IPS-NIHi7 (cell line): ENCODE data around the gene NELL1.
"Not testable (repeated sequence)": the region's sequence is repeated elsewhere in the genome, so short reads cannot be mapped to it uniquely, and the experiment has no call there.

ENCODE experiments used
- DNase-seq: peaks from one replicate; pipeline ENCODE4 v3.0.0; 2012; ENCODE audit warnings: mixed read lengths; ENCODE audit errors: extremely low spot score

NELL1 gene

DNA sequence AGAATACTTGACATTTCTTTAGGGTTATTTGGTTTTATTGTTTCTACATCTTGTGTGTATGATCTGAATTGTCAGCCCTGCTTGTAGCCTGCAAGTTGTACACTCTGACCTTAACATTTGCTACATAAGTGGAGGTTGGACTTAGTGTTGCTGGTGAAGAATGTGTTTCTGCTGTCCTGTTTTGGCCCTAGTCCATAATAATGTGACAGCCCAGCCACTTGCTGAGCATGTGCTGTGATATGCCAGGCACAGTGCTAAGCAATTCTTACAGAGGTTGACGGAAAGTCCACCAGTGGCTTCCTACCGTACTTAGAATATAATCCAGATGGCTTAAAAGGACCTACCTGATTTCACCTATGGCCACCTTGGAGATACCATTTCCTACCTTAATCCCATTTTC is 526.6 kb downstream of the NELL1 start:
- no peak for DNase-seq

DNA sequence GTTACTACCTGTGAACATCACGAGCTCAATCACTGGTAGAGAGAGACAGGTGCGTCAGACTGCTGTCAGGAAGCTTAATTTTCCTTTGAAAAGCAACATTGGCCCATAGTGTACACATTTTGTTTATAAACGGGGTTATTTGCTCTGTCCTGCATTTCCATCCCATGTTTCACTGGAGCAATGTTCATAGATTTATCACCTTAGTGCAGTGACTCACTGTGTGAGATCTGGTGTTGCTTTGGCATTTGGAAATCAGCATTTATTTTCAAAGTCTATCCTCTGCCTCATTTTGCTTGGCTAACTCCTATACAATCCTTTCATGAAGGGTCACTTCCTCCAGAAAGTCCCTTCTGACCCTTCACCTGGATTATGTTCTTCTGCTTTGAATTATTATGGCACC is 529.1 kb downstream of the NELL1 start:
- DNase-seq = no peak

DNA sequence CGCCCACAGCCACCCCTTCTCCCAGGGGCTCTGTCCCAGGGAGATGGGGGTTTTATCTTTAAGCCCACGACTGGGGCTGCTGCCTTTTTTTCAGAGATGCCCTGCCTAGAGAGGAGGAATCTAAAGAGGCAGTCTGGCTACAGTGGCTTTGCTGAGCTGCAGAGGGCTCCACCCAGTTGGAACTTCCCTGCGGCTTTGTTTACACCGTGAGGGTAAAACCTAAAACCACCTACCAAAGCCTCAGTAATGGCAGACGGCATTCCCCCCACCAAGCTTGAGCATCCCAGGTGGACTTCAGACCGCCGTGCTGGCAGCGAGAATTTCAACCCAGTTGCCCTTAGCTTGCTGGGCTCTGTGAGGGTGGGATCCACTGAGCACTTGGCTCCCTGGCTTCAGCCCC is 535.8 kb downstream of the NELL1 start:
- DNase-seq = no peak

DNA sequence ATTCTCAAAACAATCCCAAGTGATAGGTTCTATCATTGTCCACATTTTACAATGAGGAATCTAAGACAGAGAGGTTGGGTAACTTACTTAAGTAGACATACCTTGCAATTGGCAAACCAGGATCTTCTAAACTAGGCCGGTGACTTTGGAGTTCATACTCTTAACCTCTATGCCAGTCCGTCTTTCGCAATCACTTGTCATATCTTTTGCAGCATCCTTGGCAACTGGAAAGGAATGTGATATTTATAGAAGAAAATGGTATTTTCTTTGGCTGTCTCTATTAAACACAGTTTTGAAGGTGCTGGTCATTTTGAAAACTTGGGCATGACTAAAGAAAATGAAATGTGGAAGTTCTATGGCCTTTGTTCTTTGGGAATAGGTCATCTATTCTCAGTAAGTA is 556.5 kb downstream of the NELL1 start:
- no peak for DNase-seq

DNA sequence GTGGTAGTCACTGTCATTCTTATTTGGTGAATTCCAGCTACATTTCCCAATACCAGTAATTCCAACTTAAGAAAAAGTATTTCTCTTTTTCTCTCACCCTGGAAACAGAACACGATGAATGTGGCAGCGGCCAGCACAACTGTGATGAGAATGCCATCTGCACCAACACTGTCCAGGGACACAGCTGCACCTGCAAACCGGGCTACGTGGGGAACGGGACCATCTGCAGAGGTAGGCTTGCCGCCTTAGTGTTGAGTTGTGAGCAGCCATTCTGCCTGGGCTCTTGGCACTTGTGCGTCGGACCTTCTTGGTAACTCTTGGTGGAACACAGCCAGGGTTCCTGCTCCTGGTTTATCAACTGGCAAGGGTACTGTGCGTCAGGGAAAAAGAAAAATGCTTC is 559.8 kb downstream of the NELL1 start:
- DNase-seq = no peak

DNA sequence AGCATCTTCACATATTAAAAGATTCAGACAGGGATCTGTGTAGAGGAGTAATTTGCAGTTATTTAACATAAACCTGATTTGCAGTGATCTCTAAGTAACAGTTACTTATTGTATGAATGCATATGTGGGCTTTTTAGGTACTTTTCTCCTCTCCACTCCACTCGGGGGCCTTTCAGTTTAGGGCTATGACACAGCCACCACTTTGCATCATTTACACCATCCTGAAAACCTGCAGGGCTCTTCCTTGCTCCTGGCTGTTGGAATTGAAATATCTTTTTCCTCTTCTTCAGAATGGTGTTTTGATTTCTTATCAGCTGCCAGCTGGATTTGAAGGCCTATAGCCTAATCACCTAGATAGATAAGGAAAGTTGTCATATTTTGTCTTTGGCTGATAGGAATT is 580.8 kb downstream of the NELL1 start:
- no peak for DNase-seq

DNA sequence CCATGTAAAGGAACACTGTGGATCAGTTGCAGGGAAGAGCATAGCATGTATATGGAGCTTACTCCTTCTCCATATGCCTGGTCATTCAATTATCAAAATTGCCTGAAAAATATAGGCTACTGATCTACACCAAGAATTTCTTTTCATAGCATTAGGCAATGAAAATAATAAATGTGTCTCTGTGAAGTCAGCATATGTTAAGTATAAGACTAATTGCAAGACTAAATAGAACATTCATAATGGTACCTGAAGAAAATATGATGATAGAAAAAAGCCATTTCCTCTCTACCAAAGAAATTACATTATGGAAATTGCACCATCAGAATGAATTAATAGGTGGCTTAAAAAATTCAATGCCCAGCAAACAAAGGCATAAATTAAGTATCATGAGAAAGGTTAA is 584.7 kb downstream of the NELL1 start:
- DNase-seq = no peak

DNA sequence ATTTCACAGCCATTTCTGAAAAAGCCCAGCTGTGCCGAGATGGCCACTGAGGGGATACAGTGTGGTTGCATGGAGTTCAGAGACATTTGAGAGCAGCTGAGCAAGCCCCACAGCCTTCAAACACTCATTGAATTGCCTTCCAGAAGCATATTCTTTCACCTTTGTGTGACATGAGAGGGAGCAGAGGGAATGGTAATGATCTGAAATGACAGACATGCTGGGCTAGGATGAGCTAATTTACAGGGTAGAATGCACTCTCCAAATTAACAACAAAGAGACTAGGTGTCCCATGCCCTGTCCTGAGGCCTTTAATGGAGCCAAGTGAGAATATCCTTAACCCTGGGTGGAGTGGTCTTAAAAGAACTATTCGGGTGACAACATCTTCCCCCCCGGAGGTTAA is 585.4 kb downstream of the NELL1 start:
- no peak for DNase-seq

DNA sequence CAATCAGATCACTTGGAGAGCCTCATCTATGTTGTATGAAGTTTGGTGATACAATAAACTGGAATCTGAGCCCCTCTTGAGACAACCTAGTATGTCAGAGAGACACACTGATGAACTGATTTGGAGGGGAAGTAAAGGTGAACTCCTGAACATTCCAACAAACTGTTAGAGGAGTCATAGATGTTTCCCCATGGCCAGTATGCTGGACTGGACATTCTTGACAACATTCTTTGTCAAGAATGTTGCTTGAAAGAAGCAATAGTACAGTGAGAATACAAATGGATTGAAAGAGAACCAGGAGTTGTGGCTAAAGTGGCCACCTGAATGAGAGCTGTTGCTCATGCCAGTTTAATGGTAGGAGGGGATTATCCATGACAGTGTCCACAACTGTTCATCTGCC is 588.1 kb downstream of the NELL1 start:
- DNase-seq = no peak

DNA sequence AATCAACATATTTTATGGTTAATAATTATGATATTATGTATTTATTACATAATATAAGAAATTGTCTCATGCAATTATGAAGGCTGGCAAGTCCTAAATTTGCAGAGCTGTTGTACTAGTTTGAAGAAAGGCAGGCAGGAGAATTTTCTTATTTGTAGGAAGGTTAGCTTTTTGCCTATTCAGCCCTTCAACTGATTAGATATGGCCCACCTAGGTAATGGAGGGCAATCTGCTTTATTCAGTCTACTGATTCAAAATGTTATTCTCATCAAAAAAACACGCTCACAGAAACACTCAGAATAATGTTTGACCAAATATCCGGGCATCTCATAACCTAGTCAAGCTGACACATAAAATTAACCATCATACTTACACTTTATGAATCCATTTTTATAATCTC is 589.0 kb downstream of the NELL1 start:
- DNase-seq = no peak

DNA sequence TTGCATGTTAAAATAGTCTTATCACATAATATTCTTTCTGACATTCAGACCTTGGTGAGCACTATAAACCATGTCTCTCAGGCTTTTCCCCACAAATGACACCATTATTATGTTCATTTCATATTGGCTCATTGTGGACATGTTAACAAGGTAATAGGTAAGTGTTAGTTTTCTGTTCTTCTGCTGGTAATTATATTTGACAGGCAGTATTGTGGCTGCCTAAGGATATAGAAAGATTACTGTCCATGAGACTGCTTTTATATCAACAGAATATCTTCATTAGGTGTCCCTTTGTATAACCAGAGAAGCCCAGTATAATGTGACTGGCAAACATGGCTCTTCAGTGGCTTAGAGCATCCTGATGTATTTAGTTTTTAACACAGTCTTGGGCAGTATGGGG is 590.7 kb downstream of the NELL1 start:
- DNase-seq = no peak

DNA sequence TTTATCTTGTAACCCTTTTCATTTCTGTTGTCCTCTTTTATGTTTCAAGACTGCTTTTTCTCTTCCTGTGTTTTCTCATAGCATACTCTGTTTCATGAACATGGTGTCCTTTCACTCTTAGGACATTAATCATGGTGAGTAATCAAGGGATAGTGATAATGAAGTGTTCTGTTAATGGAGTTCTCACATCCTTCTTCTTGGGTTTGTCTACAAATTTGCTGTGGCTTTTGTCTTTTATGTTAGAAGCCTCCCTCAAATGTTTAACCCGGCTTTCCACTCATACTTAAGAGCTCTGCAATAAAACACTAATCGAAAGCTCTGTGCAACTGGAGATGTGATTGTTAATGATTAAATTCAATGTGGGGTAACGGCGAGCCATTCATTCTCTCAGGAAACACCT is 593.6 kb downstream of the NELL1 start:
- DNase-seq = no peak

DNA sequence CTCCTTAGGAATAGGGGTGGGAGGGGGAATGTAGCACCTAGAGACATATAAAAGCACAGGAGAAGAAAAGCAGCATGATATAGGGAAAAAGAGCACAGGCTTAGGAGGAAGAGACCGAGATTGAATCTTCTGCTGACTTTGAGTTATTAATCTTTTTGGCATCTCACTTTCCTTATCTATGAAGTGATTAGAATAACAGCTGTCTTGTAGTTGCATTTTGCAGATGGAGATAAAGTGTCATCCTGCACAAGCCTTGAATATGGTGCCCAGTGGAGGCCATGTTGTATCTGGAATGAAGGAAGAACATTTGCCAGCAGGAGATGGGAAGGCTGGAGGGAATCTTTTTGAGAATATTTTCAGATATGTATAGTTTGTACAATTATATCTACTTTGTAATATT is 594.7 kb downstream of the NELL1 start:
- DNase-seq = no peak

DNA sequence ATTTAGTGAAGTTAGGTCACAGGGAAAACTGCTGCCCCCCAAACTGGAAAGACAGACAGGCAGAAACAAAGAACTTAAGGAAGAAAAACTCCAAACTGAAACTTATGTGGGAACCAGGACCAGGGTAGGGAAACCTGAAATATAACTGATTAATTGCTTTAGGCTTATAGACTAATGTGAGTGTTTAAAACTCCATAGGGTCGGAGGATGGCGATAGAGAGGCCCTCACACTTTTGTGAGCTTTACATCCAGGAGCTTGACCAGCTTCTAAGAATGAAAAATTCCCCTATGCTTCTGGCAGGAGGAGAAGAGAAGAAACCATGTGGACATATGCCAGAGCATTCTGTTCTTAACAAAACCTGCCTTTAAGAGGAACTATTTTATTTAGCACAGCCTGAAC is 598.6 kb downstream of the NELL1 start:
- no peak for DNase-seq

DNA sequence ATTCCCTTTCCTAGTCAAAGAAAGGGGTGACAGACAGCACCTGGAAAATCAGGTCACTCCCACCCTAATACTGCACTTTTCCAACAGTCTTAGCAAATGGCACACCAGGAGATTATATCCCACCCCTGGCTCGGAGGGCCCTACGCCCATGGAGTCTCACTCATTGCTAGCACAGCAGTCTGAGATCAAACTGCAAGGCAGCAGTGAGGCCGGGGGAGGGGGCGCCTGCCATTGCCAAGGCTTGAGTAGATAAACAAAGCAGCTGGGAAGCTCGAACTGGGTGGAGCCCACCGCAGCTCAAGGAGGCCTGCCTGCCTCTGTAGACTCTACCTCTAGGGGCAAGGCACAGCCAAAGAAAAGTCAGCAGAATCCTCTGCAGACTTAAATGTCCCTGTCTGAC is 602.8 kb downstream of the NELL1 start:
- DNase-seq = not testable (repeated sequence)

DNA sequence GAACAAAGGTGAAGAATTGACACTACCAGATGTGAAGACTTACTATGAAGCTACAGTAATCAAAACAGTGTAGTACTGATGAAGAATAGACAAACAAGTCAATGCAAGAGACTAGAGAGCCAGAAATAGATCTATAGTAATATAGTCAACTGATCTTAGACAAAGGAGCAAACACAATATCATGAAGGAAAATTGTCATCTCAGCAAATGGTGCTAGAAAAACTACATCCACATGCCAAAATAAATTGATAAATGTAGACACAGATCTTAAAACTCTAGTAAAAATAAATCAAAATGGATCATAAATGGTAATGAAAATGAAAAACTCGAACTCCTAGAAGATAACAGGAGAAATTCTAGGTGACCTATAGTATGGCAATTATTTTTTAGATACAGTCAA is 609.5 kb downstream of the NELL1 start:
- no peak for DNase-seq

DNA sequence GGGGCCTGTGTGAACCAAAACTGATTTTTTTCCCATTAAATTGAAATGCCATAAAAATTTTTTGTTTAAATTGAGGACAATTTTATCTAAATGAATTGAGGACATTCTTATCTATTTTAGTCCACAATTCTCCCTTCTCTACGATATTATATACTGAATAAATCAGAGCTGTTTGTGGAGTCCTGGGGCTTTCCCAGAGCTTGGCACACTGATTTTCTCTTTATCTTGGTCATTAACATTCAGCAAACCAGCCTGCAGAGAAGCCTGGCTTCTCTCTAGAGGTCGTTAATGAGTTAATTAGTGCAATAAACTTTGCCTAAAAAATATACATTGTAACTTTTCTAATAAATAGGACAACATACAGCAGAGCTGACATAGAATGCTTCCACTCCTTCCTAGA is 615.7 kb downstream of the NELL1 start:
- DNase-seq = no peak

DNA sequence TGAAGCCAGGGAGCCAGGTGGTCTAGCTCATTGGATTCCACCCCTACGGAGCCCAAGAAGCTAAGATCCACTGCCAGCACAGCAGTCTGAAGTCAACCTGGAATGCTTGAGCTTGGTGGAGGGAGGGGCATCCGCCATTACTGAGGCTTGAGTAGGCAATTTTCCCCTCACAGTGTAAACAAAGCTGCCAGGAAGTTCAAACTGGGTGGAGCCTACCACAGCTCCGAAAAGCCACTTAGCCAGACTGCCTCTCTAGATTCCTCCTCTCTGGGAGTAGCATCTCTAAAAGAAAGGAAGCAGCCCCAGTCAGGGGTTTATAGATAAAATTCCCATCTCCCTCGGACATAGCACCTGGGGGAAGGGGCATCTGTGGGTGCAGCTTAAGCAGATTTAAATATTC is 620.3 kb downstream of the NELL1 start:
- no peak for DNase-seq

DNA sequence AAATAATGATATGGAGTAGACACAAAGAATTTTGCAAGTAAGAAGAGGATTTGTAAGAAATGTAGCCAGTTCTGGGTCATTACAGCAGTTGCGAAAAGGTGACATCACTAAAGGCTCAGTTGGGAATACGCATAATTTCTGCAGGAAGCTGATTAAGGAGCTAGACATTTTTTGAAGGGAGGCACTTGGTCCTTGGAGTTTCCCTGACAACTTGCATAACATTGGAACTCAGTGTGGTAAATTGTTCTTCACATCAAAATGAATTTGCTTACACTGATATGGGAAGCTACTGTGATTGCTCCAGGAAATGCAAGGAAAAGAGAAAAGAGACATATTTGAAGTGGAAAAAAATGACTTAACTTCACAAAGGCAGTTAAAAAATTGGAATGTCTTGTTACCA is 626.1 kb downstream of the NELL1 start:
- no peak for DNase-seq

DNA sequence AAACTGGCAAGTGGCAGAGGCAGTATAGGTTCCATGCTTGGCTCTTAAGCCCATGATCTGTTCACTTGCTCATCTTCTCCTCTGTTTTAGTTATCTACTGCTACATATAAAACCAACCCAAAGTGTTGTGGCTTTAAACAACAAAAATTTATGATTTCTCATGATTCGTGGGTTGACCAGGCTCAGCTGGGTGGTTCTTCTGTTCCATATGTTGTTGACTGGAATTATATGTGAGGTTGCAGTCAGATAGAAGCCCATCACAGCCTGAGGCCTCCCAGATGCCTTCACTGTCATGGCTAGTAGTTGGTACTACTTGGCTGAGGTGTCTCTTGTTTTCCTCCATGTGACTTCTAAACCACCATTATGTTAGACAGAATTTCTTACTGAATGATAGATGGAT is 632.6 kb downstream of the NELL1 start:
- no peak for DNase-seq

DNA sequence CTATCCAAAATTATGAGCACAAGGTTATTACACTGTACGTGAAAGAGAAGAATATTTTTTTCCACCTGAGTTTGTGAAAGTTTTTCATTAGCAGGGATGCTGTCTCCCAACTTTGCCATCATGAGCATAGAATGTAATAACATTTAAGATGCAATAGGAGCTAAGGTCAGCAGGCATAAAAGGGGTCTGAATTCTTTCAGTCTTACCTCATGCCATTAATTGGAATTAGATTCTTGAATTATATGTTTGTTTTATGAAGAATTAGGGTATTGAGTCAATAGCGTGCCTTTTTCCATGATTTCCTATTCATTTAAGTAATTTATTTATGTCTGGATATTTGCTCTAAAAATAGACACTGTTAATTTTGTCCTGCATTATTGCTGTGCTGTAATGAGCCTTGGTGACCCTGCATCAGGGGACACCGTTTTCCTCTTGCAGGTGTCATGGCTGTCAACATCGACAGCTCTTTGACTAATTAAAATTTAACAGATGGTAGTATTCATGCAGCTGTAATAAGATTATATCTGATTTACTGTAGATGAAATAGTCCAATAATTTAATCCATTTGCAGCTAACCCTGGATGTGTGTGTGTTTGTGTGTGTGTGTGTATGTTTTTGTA is 637.5 kb downstream of the NELL1 start:
- no peak for DNase-seq

DNA sequence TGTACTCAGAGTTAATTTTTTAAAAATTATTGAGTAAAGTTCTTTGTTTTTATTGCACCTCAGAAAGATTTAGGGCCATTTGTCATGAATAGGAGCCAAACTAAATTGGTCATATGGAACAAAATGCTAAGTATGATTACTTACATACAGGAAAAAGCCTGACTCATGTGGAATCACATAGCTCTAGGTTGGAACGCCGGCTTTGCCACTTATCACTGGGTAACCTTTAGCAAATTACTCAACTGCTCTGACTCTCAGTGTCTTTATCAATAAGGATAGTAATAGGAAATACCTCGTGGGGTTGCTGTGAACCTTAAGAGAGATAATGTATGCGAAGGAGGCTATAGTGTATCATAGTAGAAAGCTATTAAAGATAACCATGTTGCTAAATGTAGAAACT is 638.5 kb downstream of the NELL1 start:
- no peak for DNase-seq

DNA sequence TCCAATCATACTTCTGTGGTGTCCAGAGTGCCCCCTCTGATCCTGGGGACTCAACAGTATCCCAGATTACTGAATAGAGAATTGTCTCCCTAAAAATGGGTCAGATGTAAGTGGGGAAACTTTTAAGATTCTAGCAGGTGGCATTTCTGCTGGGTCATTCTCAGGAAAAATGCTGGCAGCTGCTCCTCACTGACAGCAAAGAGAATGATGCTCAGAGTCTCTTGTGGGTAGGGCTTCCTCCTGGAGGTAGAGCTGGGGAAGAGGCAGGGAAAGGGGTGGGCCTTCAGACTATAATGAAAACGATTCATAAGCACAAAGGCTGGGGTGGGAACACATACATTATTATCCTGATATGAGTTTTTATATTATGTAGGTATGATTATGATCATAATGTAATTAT is 647.2 kb downstream of the NELL1 start:
- DNase-seq = no peak

DNA sequence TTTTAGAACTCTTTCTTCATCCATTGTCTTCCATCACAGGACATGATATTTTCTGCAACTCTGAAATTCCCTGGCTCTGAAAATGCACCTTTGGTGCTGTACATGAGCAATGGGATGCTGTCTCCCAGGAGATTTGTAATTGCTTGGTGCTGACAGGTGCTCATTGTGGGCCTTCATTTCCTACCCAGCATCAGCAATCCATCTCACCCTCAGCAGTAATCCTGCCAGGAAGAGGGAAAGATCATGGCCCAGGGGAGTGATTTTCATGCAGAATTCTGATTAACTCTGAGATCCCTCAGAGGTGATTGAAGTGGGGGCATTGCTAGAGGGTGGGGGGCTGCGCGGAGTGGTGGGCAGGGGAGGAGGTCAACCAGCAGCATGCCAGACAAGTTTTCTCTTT is 651.7 kb downstream of the NELL1 start:
- DNase-seq = no peak

DNA sequence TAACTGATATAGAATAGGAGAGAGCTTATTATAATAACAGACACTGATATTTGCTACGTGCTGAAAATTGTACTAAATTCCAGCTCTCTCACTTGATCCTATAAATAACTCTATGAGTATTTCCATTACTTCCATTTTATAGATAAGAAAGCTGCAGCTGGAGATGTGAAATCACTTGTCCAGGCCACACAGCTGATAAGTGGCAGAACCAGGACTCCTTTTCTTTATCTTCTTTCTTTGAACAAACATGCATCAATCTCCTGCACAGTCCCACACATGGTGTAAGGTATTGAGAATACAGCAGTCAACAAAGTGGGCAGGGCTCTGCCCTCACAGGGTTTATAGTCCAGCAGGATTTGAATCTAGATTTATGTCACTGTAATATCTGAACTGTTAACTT is 652.1 kb downstream of the NELL1 start:
- no peak for DNase-seq
